Thoracic aorta (tissue), 2 donors: Measurements from ENCODE around the gene CLRN1. TPM values are rescaled to one million over a fixed set of nuclear protein-coding genes. Genes with fewer than 3 reads are reported as not detected.

Source experiments
- ATAC-seq: fragments of 150-250 bp; one replicate; pipeline ENCODE4 v1.8.0; 2017; ENCODE audit warnings: low read depth; ENCODE audit not compliant: insufficient number of reproducible peaks, low FRiP score
- DNase-seq: peaks from one replicate; pipeline ENCODE4 v3.0.0-alpha.2; 2020; ENCODE audit warnings: low spot score
- H3K27ac ChIP-seq, 2 donors: fragments of 200-600 bp; sonication (generic); 1 replicate in 1 of 2; 2 replicates in 1 of 2; pipeline ENCODE4 v1.5.1; 2016; ENCODE audit warnings: mild to moderate bottlenecking in 2 of 2, moderate library complexity in 2 of 2
- H3K27me3 ChIP-seq: fragments of 200-600 bp; sonication (generic); replicated peaks from 2 replicates; pipeline ENCODE4 v1.6.0; 2016; ENCODE audit warnings: mild to moderate bottlenecking; ENCODE audit not compliant: insufficient read depth
- H3K36me3 ChIP-seq: fragments of 200-600 bp; sonication (generic); one replicate; pipeline ENCODE4 v1.5.1; 2016
- H3K4me1 ChIP-seq, 2 donors: fragments of 200-600 bp; sonication (generic); 1 replicate in 1 of 2; 2 replicates in 1 of 2; pipeline versions ENCODE4 v1.5.1 to v1.6.0; 2016; ENCODE audit warnings: low read depth in 2 of 2, mild to moderate bottlenecking in 1 of 2; ENCODE audit not compliant: control insufficient read depth in 1 of 2
- H3K4me3 ChIP-seq: fragments of 200-600 bp; sonication (generic); 2 replicates; pipeline ENCODE4 v1.5.1; 2016; ENCODE audit warnings: mild to moderate bottlenecking
- H3K9me3 ChIP-seq: fragments of 200-600 bp; sonication (generic); 2 replicates; pipeline ENCODE4 v1.5.1; 2016
- total RNA-seq, 2 donors: library from RNA; depleted of rRNA; stranded (reverse); fragments of >200 nt; gene quantifications; one replicate each; pipeline versions ENCODE4 v1.1.0 to v1.2.3, GENCODE V29; 2016
- TF ChIP-seq, protein P1 (sequence below): fragments of 200-600 bp; sonication (generic); IDR thresholded peaks from one replicate; pipeline ENCODE4 v1.5.1; 2019; ENCODE audit warnings: antibody characterized with exemption

Gene CLRN1
- total RNA-seq, 2 donors from 2014 or later: not detected

DNA sequence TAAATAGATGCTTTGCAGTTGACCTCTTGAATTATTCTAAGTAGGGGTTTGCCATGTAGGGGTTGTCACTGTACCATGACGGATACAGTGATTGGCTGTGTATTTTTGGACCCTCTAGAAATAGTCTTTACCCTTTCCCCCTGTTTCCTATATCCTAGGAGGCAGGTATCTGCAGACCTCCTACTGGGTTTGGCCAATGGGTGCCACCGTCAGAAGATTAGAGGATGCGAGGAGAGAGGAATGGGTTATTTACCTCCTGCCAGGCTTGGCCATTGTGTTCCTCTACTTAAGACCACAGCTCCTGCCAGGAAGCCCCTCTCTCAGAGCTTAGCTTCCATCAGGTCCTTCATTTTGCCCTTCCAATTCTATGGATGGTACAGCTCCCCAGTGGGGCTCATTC is 40.2 kb upstream of the CLRN1 start:
- Histone ChIP-seq H3K27ac (no peak overlapping the region), H3K4me3 (no peak overlapping the region), H3K36me3 (no peaks in the 10 kb centered on the region), H3K9me3 (no peaks in the 10 kb centered on the region), H3K4me1 (no peaks in the 10 kb centered on the region), H3K27me3 (no peaks in the 10 kb centered on the region)
- TF ChIP-seq, protein P1, sequence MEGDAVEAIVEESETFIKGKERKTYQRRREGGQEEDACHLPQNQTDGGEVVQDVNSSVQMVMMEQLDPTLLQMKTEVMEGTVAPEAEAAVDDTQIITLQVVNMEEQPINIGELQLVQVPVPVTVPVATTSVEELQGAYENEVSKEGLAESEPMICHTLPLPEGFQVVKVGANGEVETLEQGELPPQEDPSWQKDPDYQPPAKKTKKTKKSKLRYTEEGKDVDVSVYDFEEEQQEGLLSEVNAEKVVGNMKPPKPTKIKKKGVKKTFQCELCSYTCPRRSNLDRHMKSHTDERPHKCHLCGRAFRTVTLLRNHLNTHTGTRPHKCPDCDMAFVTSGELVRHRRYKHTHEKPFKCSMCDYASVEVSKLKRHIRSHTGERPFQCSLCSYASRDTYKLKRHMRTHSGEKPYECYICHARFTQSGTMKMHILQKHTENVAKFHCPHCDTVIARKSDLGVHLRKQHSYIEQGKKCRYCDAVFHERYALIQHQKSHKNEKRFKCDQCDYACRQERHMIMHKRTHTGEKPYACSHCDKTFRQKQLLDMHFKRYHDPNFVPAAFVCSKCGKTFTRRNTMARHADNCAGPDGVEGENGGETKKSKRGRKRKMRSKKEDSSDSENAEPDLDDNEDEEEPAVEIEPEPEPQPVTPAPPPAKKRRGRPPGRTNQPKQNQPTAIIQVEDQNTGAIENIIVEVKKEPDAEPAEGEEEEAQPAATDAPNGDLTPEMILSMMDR: no peak
- ATAC-seq: no peak
- no peak for DNase-seq

DNA sequence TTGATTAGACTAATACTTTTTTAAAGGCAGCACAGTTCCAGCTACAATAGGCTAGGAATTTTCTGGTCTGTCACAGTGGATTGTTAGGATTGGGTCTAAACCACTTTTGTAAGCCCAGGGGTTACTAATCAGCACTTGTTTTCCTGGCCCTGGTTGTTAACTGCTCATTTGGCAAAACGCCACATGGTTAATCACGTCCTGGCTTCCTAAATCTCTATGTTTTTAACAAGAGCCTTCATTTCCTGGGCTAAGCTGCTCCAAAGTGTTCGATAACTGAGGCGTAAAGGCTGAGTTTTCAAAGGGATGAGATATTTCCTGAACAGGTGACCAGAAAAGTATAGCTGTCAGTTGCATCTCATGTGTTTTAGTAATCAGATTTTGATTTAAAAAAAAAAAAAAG is 38.9 kb upstream of the CLRN1 start:
- Histone ChIP-seq H3K27ac (no peak overlapping the region), H3K4me3 (no peak overlapping the region), H3K27me3 (no peaks in the 10 kb centered on the region), H3K9me3 (no peaks in the 10 kb centered on the region), H3K36me3 (no peaks in the 10 kb centered on the region), H3K4me1 (no peaks in the 10 kb centered on the region)
- ATAC-seq (no peak), DNase-seq (no peak)
- TF ChIP-seq, protein P1: no peak

DNA sequence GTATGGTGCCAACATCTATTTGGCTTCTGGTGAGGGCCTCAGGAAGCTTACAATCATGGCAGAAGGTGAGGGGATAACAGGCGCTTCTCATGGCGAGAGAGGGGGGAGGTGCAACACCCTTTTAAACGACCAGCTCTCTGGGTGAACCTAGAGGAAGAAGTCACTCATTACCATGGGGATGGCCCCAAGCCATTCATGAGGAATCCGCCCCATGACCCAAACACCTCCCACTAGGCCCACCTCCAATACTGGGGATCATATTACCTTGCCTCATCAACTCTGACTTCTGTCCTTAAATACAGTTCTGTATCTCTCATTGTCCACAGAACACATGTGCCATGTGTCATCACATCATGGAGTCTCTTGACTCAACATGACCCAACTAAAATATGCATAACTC is 37.5 kb upstream of the CLRN1 start:
- no peak overlapping the region for H3K4me3 ChIP-seq
- H3K36me3 ChIP-seq: no peaks in the 10 kb centered on the region
- no peaks in the 10 kb centered on the region for H3K9me3 ChIP-seq
- no peak for ATAC-seq
- TF ChIP-seq, protein P1: no peak
- DNase-seq: no peak
- H3K4me1 ChIP-seq: no peaks in the 10 kb centered on the region
- H3K27ac ChIP-seq: no peak overlapping the region
- H3K27me3 ChIP-seq: no peaks in the 10 kb centered on the region

DNA sequence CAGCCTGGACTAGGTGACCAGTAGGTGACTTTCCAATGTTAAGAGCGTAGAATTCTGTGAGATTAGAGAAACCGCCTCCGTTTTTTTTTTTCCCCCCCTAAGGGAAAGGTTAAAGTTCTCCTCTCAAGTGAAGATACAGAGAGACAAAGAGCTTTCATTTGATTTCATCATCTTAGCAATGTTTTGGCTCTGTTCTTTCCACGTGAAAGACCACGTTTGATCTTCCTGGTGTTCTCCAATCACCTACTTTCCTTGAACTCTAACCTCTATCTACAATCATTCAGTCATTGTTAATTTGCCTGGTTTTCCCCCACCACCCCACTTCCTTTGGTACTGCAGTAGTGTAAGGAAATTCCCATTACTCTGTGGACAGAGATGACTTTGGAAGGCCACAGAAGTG is 36.9 kb upstream of the CLRN1 start:
- TF ChIP-seq, protein P1: no peak
- no peak for DNase-seq
- Histone ChIP-seq H3K4me3 (no peak overlapping the region), H3K9me3 (no peaks in the 10 kb centered on the region), H3K4me1 (no peaks in the 10 kb centered on the region), H3K36me3 (no peaks in the 10 kb centered on the region), H3K27ac (no peak overlapping the region), H3K27me3 (no peaks in the 10 kb centered on the region)
- no peak for ATAC-seq

DNA sequence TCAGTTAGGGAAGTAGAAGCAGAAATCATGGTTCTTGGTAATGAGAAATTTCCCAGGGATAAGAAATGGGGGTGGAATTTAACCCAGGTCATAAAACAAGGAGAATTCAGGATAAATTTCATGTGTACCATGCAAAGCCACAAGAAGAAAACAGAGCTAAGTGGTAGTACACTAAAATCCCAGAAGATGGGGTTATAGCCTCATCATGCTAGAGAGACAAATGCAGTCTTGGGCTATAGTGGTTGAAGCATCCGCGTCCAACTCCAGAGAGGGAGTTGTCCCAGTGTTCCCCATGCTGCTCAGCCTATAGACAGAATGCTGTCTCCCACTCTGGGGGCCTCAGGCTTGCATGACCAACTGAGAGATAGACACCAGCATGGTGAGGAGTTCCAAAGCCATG is 36.2 kb upstream of the CLRN1 start:
- TF ChIP-seq, protein P1: no peak
- no peaks in the 10 kb centered on the region for H3K4me1 ChIP-seq
- H3K9me3 ChIP-seq: no peaks in the 10 kb centered on the region
- no peak overlapping the region for H3K27ac ChIP-seq
- DNase-seq: no peak
- ATAC-seq: no peak
- H3K27me3 ChIP-seq: no peaks in the 10 kb centered on the region
- no peaks in the 10 kb centered on the region for H3K36me3 ChIP-seq
- no peak overlapping the region for H3K4me3 ChIP-seq
